Measurements from ENCODE around the gene SRRM1.

The SRRM1 gene

GRCh38 chr1:24606296-24606605 is 36.9 kb upstream of the SRRM1 start:
- TF ChIP-seq, protein P1, sequence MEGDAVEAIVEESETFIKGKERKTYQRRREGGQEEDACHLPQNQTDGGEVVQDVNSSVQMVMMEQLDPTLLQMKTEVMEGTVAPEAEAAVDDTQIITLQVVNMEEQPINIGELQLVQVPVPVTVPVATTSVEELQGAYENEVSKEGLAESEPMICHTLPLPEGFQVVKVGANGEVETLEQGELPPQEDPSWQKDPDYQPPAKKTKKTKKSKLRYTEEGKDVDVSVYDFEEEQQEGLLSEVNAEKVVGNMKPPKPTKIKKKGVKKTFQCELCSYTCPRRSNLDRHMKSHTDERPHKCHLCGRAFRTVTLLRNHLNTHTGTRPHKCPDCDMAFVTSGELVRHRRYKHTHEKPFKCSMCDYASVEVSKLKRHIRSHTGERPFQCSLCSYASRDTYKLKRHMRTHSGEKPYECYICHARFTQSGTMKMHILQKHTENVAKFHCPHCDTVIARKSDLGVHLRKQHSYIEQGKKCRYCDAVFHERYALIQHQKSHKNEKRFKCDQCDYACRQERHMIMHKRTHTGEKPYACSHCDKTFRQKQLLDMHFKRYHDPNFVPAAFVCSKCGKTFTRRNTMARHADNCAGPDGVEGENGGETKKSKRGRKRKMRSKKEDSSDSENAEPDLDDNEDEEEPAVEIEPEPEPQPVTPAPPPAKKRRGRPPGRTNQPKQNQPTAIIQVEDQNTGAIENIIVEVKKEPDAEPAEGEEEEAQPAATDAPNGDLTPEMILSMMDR (IDR thresholded peaks at IDR 0.05; ENCODE audit: low read length, missing control alignments), result no peak
- DNase-seq (ENCODE audit: low read depth), result no peak
- H3K4me3 ChIP-seq (replicated peaks; ENCODE audit: low read depth, low read length), result no peak overlapping the region

DNA sequence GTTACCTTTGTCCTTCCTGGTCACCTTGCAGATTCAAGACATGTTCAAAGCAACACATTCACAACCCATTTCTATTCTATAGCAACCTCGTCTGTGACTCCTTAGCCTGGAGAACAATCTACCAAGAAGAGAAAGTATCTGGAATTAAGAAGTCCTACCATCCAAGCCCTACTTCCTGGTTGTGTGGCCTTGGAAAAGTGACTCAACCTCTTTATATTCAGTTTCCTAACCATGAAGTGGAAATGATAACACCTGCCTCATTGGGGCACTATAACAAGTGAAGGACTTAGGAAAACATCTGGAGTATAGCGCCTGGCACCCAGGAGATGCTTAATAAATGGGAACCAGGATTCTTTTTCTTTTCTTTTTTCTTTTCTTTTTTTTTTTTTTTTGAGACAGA is 36.5 kb upstream of the SRRM1 start:
- H3K4me3 ChIP-seq (replicated peaks; ENCODE audit: low read depth, low read length), result no peak overlapping the region
- TF ChIP-seq, protein P1 (IDR thresholded peaks at IDR 0.05; ENCODE audit: low read length, missing control alignments), result no peak
- DNase-seq (ENCODE audit: low read depth), result no peak

DNA sequence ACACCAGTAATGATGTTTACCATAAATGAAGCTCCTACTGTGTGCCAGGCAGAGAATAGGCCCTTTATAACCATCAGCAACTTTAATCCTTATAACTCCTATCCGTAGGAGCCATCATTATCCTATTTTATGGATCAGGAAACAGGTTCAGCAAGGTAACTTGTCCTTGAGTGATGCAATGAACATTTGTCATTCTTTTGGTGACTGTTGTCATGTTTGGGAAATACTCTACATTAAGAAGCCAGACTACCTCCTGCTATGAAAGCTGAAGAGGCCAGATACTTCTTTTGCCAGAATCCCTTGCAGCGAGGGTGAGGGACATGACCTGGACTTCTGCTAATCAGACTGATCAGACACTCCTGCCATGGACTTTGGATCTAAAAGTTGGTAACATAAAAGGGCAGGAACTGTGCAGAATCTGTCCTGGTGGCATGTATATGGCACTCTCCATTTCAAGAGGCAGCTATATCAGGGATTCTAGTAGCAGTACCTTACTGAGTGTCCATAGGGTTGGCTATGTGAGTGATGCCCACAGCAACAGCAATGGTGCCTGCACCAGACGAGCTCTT is 33.1 kb upstream of the SRRM1 start:
- TF ChIP-seq, protein P1 (IDR thresholded peaks at IDR 0.05; ENCODE audit: low read length, missing control alignments), result no peak
- no peak overlapping the region for H3K4me3 ChIP-seq (replicated peaks; ENCODE audit: low read depth, low read length)
- DNase-seq (ENCODE audit: low read depth), result no peak

GRCh38 chr1:24619376-24619775 is 23.7 kb upstream of the SRRM1 start:
- DNase-seq (ENCODE audit: low read depth), result no peak
- no peak overlapping the region for H3K4me3 ChIP-seq (replicated peaks; ENCODE audit: low read depth, low read length)
- TF ChIP-seq, protein P1 (IDR thresholded peaks at IDR 0.05; ENCODE audit: low read length, missing control alignments), result no peak

DNA sequence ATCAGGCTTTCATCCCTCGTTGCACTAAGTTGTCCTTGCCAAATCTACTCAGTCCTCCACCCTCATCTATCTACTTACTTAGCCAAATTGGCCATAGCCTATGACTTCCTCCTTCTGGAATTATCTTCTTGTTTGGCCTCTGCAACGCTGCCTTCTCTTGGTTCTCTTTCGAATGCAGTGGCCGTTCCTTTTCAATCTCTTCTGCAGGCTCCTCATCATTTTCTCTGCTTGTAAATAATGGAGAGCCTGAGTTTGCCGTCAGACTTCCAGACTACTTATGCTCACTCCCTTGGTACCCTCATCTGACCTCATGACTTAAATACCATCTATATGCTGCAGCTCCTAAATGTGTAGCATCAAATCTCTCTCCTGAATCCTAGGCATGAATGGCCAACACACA is 22.4 kb upstream of the SRRM1 start:
- no peak for DNase-seq (ENCODE audit: low read depth)
- TF ChIP-seq, protein P1 (IDR thresholded peaks at IDR 0.05; ENCODE audit: low read length, missing control alignments), result no peak
- H3K4me3 ChIP-seq (replicated peaks; ENCODE audit: low read depth, low read length), result no peak overlapping the region

DNA sequence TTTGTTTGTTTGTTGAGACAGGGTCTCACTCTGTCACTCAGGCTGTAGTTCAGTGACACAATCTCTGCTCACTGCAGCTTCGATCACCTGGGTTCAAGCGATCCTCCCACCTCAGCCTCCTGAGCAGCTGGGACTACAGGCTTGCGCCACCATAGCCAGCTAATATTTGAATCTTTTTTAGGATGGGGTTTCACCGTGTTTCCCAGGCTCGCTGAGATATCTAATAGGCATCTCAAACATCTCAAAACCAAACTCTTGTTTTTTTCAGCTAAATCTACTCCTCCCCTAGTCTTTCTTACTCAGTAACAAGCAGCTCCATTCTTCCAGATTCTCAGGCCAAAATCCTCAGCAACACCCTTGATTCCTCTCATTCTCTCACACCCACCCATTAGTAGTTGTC is 22.0 kb upstream of the SRRM1 start:
- H3K4me3 ChIP-seq (replicated peaks; ENCODE audit: low read depth, low read length), result no peak overlapping the region
- TF ChIP-seq, protein P1 (IDR thresholded peaks at IDR 0.05; ENCODE audit: low read length, missing control alignments), result no peak

DNA sequence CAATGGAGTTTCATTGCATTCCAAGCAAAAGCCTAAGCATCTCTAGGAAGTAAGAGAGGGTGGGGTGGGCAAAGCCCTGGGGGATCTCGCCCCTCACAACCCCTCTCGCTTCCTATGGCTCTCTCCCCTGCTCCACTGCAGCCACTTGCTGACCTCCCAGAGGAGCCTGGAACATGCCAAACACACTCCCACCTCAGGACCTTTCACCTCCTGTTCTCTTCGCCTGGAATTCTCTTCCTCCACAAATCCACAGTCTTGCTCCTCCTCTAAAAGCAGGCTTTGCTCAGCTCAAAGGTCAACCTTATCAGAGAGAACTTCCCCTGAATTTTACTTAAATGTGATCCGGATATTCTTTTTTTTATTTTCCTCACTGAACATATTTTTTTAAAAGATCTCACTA is 20.9 kb upstream of the SRRM1 start:
- no peak for DNase-seq (ENCODE audit: low read depth)
- H3K4me3 ChIP-seq (replicated peaks; ENCODE audit: low read depth, low read length), result no peak overlapping the region
- TF ChIP-seq, protein P1 (IDR thresholded peaks at IDR 0.05; ENCODE audit: low read length, missing control alignments), result no peak

More for the DNA sequence above, 22.0 kb upstream of the SRRM1 start:
- DNase-seq (ENCODE audit: low read depth), result no peak
